Right lobe of liver (tissue), 6 donors: ENCODE results near the gene CERK. TPM values are rescaled to one million over a fixed set of nuclear protein-coding genes. Genes with fewer than 3 reads are reported as not detected.

Experiments
- ATAC-seq, 4 donors: fragments of 200-7000 bp; cut with Tn5 transposase; one replicate each; pipeline ENCODE4 v1.9.1; 2020; ENCODE audit warnings: mild to moderate bottlenecking in 4 of 4, moderate library complexity in 4 of 4
- DNase-seq, 3 donors: peaks; one replicate each; pipeline ENCODE4 v3.0.0-alpha.2; 2020
- H3K27ac ChIP-seq, 3 donors: fragments of 200-600 bp; one replicate each; pipeline ENCODE4 v1.8.0; 2022
- H3K27me3 ChIP-seq, 2 donors: fragments of 200-600 bp; one replicate each; pipeline ENCODE4 v1.8.0; 2022
- H3K36me3 ChIP-seq, 4 donors: fragments of 200-600 bp; sonication (generic) in 1 of 4; one replicate each; pipeline versions ENCODE4 v1.5.1 to v1.8.0; 2017 to 2022; ENCODE audit warnings: control low read depth in 1 of 4
- H3K4me1 ChIP-seq, 4 donors: fragments of 200-600 bp; sonication (generic) in 1 of 4; one replicate each; pipeline versions ENCODE4 v1.5.1 to v1.8.0; 2017 to 2022; ENCODE audit warnings: control low read depth in 1 of 4
- H3K4me3 ChIP-seq, 3 donors: fragments of 200-600 bp; one replicate each; pipeline ENCODE4 v1.8.0; 2022
- H3K9me3 ChIP-seq, 4 donors: fragments of 200-600 bp; sonication (generic) in 1 of 4; one replicate each; pipeline versions ENCODE4 v1.5.1 to v1.8.0; 2017 to 2022; ENCODE audit warnings: control low read depth in 1 of 4
- CTCF ChIP-seq, 4 donors: fragments of 200-600 bp in 3 of 4; fragments of 450-650 bp in 1 of 4; IDR thresholded peaks; one replicate each; pipeline versions ENCODE4 v1.5.1 to v1.8.0; 2016 to 2022; ENCODE audit warnings: antibody characterized with exemption in 4 of 4, mild to moderate bottlenecking in 2 of 4
- POLR2A ChIP-seq: fragments of 450-650 bp; IDR thresholded peaks from one replicate; pipeline ENCODE4 v1.6.1; 2017; ENCODE audit warnings: antibody characterized with exemption, mild to moderate bottlenecking
- WGBS: methylation state at CpG from one replicate; pipeline ENCODE4 v1.1.6; 2018; ENCODE audit warnings: low coverage, low lambda C conversion rate; ENCODE audit not compliant: insufficient coverage; ENCODE audit errors: missing lambda C conversion rate; 5-methylcytosine and 5-hydroxymethylcytosine counted together
- intact Hi-C, 2 donors: fragments of 100-400 bp; cut with DNase I; formaldehyde crosslinking; loops; one replicate each; pipeline versions ENCODE4 v1.11.2 to v1.14.1; 2022
- total RNA-seq, 6 experiments: library from RNA; depleted of rRNA in 2 of 6; stranded (reverse); fragments of >200 nt in 2 of 6; fragmentation: NEBNext Ultra II Directional in 3 of 6; extraction: Animal tissue kit (Norgen Biotek cat#: 25700) in 3 of 6; gene quantifications; one replicate each; pipeline versions ENCODE4 v1.1.0 to v1.2.4, GENCODE V29; 2016 to 2023
- donor health status: DM: no; HTN: yes; CAD: no.
- donor health status: DM: no; HTN: no; CAD: no.
- donor health status: DM: no; HTN: no; CAD: no.
- donor health status: DM: no; HTN: yes; CAD: no.
- donor health status: DM: no; HTN: yes; CAD: no.

CERK gene
- total RNA-seq, 6 experiments from 2014 or later = 9.6 to 27.5 (median 18.5) TPM

DNA sequence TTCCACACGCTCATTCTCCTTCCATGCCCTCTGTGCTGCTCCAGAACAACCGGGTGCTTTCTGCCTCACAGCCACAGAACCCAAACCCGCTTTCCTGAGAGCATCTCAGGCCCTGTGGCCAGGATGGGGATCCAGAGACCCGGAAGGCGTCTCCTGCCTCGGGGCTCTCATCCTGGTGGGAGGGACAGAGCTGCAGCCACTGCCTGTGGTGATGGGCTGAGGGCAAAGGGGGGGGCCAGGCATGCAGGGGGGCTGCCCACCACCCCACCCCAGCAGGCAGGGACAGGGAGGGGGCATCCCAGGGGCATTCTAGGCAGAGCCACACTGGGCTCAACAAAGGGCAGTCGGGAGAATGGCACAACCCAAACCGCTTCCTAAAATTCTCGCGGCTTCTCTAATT lies 41.4 kb downstream of the CERK start:
- ATAC-seq (no peak), DNase-seq (no peak)
- no peak for TF ChIP-seq CTCF (IDR thresholded peaks at IDR 0.05)
- TF ChIP-seq POLR2A = no peak
- Histone ChIP-seq H3K27me3 (no peaks in the 10 kb centered on the region), H3K4me1 (no peaks in the 10 kb centered on the region), H3K27ac (no peak overlapping the region), H3K36me3 (peaks cover 0 to 85% (median 40%) of the 10 kb centered on the region in 4 donors), H3K9me3 (no peaks in the 10 kb centered on the region), H3K4me3 (no peak overlapping the region)
- intact Hi-C loops = no loop called here
- WGBS = 86% methylated on average over 3 of the region's 10 CpGs

DNA sequence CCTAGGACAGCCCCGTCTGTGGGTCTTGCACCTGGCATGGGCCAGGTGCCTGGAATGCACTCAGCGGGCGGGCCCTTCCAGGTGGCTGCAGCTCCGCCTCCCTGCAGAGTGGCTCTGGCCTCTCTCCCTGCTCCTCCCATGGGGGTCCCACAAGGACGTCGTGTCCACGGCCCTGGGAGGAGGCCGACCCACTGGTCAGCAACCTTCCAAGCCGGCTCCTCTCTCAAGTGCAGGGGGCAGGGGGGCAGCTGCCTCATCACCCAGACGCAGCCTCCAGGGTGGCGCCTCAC lies 41.9 kb downstream of the CERK start:
- H3K36me3 ChIP-seq = peaks cover 0 to 85% (median 42%) of the 10 kb centered on the region in 4 donors
- no peaks in the 10 kb centered on the region for H3K9me3 ChIP-seq
- ATAC-seq (peak in 2 of 4 donors; percentile 9 to 13), DNase-seq (no peak)
- intact Hi-C loops = no loop called here
- no peaks in the 10 kb centered on the region for H3K4me1 ChIP-seq
- H3K4me3 ChIP-seq = no peak overlapping the region
- H3K27me3 ChIP-seq = no peaks in the 10 kb centered on the region
- TF ChIP-seq CTCF (IDR thresholded peaks at IDR 0.05) (no peak), POLR2A (no peak)
- no peak overlapping the region for H3K27ac ChIP-seq
- WGBS = no CpG with 5 or more reads among the region's 11 CpGs

- Histone ChIP-seq H3K27ac (no peak overlapping the region), H3K9me3 (no peaks in the 10 kb centered on the region), H3K4me1 (no peaks in the 10 kb centered on the region), H3K36me3 (peaks cover 0 to 85% (median 41%) of the 10 kb centered on the region in 4 donors), H3K27me3 (no peaks in the 10 kb centered on the region), H3K4me3 (no peak overlapping the region)
- no CpG with 5 or more reads among the region's 25 CpGs for WGBS
- ATAC-seq (peak in 2 of 4 donors; percentile 9 to 10), DNase-seq (no peak)
- TF ChIP-seq POLR2A (no peak), CTCF (IDR thresholded peaks at IDR 0.05) (no peak)
- intact Hi-C loops = no loop called here
These were observed 42.5 kb downstream of the CERK start for GRCh38 chr22:46695346-46696228.

GRCh38 chr22:46694416-46695170 lies 43.5 kb downstream of the CERK start:
- no peak for TF ChIP-seq POLR2A
- no peak for TF ChIP-seq CTCF (IDR thresholded peaks at IDR 0.05)
- Histone ChIP-seq H3K27ac (no peak overlapping the region), H3K4me3 (no peak overlapping the region), H3K27me3 (no peaks in the 10 kb centered on the region), H3K9me3 (no peaks in the 10 kb centered on the region), H3K36me3 (peaks cover 0 to 86% (median 44%) of the 10 kb centered on the region in 4 donors), H3K4me1 (no peaks in the 10 kb centered on the region)
- intact Hi-C loops = no loop called here
- DNase-seq (no peak), ATAC-seq (peak in 2 of 4 donors; percentile 7 to 8)
- WGBS = 100% methylated on average over 3 of the region's 15 CpGs
